Mesothelial cell of epicardium (in vitro differentiated cells): ENCODE results near the gene GIMAP1. TPM values are rescaled to one million over a fixed set of nuclear protein-coding genes. Genes with fewer than 3 reads are reported as not detected.

Experiments
- DNase-seq, 2 experiments: peaks; one replicate each; pipeline ENCODE4 v3.0.0; 2021; ENCODE audit warnings: low spot score in 2 of 2; ENCODE audit not compliant: unreplicated experiment in 2 of 2
- H3K27ac Mint-ChIP-seq: 2 replicates; pipeline ENCODE4 v1.8.0; 2021; ENCODE audit warnings: mixed read lengths
- H3K27me3 Mint-ChIP-seq: 2 replicates; pipeline ENCODE4 v1.8.0; 2021; ENCODE audit warnings: low read depth, mixed read lengths
- H3K36me3 Mint-ChIP-seq: 2 replicates; pipeline ENCODE4 v1.8.0; 2021; ENCODE audit warnings: mixed read lengths
- H3K4me1 Mint-ChIP-seq: 2 replicates; pipeline ENCODE4 v1.8.0; 2021; ENCODE audit warnings: mixed read lengths
- H3K4me3 Mint-ChIP-seq: 2 replicates; pipeline ENCODE4 v1.8.0; 2021; ENCODE audit warnings: mild to moderate bottlenecking, moderate library complexity, mixed read lengths
- H3K9me3 Mint-ChIP-seq: 2 replicates; pipeline ENCODE4 v1.8.0; 2021; ENCODE audit warnings: mixed read lengths
- CTCF ChIP-seq: fragments of 200-600 bp; sonication (generic); IDR thresholded peaks from one replicate; pipeline ENCODE4 v1.5.0; 2021; ENCODE audit warnings: antibody characterized with exemption; ENCODE audit not compliant: unreplicated experiment
- total RNA-seq: library from RNA; stranded (reverse); gene quantifications from 3 replicates; pipeline ENCODE4 v1.2.1, GENCODE V29; 2021

GIMAP1 gene
- total RNA-seq, 1 donor from 2014 or later, result not detected

GRCh38 chr7:150759479-150759878 is 43.1 kb downstream of the GIMAP1 start:
- Mint-ChIP-seq H3K27me3 (peaks cover 25% of the 10 kb centered on the region), H3K27ac (no peak overlapping the region), H3K4me1 (no peaks in the 10 kb centered on the region), H3K9me3 (peaks cover 9% of the 10 kb centered on the region), H3K36me3 (no peaks in the 10 kb centered on the region), H3K4me3 (no peak overlapping the region)
- no peak for DNase-seq
- TF ChIP-seq CTCF, result no peak

- Mint-ChIP-seq H3K36me3 (no peaks in the 10 kb centered on the region), H3K9me3 (peaks cover 7% of the 10 kb centered on the region), H3K27me3 (peaks cover 19% of the 10 kb centered on the region), H3K4me3 (no peak overlapping the region), H3K27ac (no peak overlapping the region), H3K4me1 (no peaks in the 10 kb centered on the region)
- TF ChIP-seq CTCF, result no peak
- DNase-seq, result no peak
Measured at GRCh38 chr7:150766334-150766709, 49.9 kb downstream of the GIMAP1 start.

GRCh38 chr7:150769768-150770167 is 53.4 kb downstream of the GIMAP1 start:
- no peak overlapping the region for H3K4me3 Mint-ChIP-seq
- no peak for DNase-seq
- H3K4me1 Mint-ChIP-seq, result no peaks in the 10 kb centered on the region
- no peak overlapping the region for H3K27ac Mint-ChIP-seq
- no peaks in the 10 kb centered on the region for H3K36me3 Mint-ChIP-seq
- H3K9me3 Mint-ChIP-seq, result peaks cover 17% of the 10 kb centered on the region
- H3K27me3 Mint-ChIP-seq, result peaks cover 16% of the 10 kb centered on the region
- TF ChIP-seq CTCF, result no peak

Other genes starting within 250 kb of the GIMAP1 start
- gene GIMAP7, start 201.7 kb upstream of the GIMAP1 start, total RNA-seq, result not detected in 3 replicates
- gene GIMAP4, start 149.2 kb upstream of the GIMAP1 start, total RNA-seq, result not detected in 3 replicates
- gene GIMAP6, start 84.2 kb upstream of the GIMAP1 start, total RNA-seq, result not detected in 3 replicates
- gene GIMAP2, start 30.9 kb upstream of the GIMAP1 start, total RNA-seq, result not detected in 3 replicates
- not detected in 3 replicates for gene GIMAP5, start 20.8 kb downstream of the GIMAP1 start, total RNA-seq
- gene TMEM176B, start 83.8 kb downstream of the GIMAP1 start, total RNA-seq, result 1.9 to 2.8 TPM (median 2.3 TPM) in 3 replicates
- 2.5 to 3.6 TPM (median 3.1 TPM) in 3 replicates for gene TMEM176A, start 84.2 kb downstream of the GIMAP1 start, total RNA-seq
- gene AOC1, start 135.9 kb downstream of the GIMAP1 start, total RNA-seq, result not detected in 3 replicates